Thyroid gland (tissue), 4 donors: ENCODE results near the gene KAZALD1.

Experiments used
- POLR2A ChIP-seq, 2 donors: fragments of 450-650 bp; IDR thresholded peaks; one replicate each; pipeline ENCODE4 v1.6.1; 2017; ENCODE audit warnings: antibody characterized with exemption in 2 of 2, mild to moderate bottlenecking in 2 of 2, moderate library complexity in 1 of 2
- TF ChIP-seq, protein P1 (sequence below), 6 experiments: fragments of 200-600 bp in 3 of 6; fragments of 450-650 bp in 3 of 6; sonication (generic) in 3 of 6; IDR thresholded peaks; one replicate each; pipeline ENCODE4 v1.5.1; 2016 to 2019; ENCODE audit warnings: antibody characterized with exemption in 6 of 6, mild to moderate bottlenecking in 2 of 6, inconsistent platforms in 1 of 6, moderate library complexity in 1 of 6

DNA sequence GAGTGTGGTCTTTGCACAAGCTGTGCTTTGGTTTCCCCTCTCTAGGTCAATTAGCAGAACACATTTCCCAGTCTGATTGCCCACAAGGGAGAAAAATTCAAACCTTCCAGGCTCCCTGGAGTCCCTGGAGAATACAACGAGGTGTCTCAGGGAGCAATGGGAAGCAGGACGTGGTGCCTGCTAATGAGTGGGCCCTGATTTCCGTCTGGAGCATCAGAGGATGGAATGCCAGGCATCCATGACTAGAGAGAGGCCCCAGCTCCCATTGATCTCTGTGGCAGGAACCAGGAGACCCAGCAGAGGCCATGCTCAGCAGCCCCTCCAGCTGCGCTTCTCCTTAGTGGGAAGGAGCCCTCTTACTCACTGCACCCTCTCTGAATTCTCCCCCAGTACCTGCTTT is 36.1 kb downstream of the KAZALD1 start:
- TF ChIP-seq, protein P1, sequence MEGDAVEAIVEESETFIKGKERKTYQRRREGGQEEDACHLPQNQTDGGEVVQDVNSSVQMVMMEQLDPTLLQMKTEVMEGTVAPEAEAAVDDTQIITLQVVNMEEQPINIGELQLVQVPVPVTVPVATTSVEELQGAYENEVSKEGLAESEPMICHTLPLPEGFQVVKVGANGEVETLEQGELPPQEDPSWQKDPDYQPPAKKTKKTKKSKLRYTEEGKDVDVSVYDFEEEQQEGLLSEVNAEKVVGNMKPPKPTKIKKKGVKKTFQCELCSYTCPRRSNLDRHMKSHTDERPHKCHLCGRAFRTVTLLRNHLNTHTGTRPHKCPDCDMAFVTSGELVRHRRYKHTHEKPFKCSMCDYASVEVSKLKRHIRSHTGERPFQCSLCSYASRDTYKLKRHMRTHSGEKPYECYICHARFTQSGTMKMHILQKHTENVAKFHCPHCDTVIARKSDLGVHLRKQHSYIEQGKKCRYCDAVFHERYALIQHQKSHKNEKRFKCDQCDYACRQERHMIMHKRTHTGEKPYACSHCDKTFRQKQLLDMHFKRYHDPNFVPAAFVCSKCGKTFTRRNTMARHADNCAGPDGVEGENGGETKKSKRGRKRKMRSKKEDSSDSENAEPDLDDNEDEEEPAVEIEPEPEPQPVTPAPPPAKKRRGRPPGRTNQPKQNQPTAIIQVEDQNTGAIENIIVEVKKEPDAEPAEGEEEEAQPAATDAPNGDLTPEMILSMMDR (IDR thresholded peaks at IDR 0.05) = no peak
- TF ChIP-seq POLR2A (IDR thresholded peaks at IDR 0.05) = no peak
